ENCODE results near the gene PLCB4.

Gene PLCB4

GRCh38 chr20:9476174-9476573, 407.3 kb downstream of the PLCB4 start:
- no peak for DNase-seq
- in situ Hi-C loops (cut with HindIII; ENCODE audit: low pct_ligation_motif_present, low sequenced_read_pairs): no loop called here
- H3K36me3 ChIP-seq (replicated peaks): no peaks in the 10 kb centered on the region

GRCh38 chr20:9476637-9477036, 407.8 kb downstream of the PLCB4 start:
- TF ChIP-seq CTCF (IDR thresholded peaks at IDR 0.05; ENCODE audit: low read depth, low read length, missing control alignments): no peak
- Histone ChIP-seq H3K27me3 (replicated peaks) (no peaks in the 10 kb centered on the region), H3K36me3 (replicated peaks) (no peaks in the 10 kb centered on the region), H3K4me3 (ENCODE audit: low read depth, low read length) (no peak overlapping the region), H3K27ac (no peak overlapping the region)
- in situ Hi-C loops (cut with HindIII; ENCODE audit: low pct_ligation_motif_present, low sequenced_read_pairs): no loop called here
- DNase-seq: no peak

More at GRCh38 chr20:9476174-9476573, 407.3 kb downstream of the PLCB4 start:
- Histone ChIP-seq H3K4me3 (ENCODE audit: low read depth, low read length) (no peak overlapping the region), H3K27ac (no peak overlapping the region), H3K27me3 (replicated peaks) (no peaks in the 10 kb centered on the region)
- no peak for TF ChIP-seq CTCF (IDR thresholded peaks at IDR 0.05; ENCODE audit: low read depth, low read length, missing control alignments)

- H3K27me3 ChIP-seq (replicated peaks): no peaks in the 10 kb centered on the region
- no peak overlapping the region for H3K27ac ChIP-seq
- DNase-seq: no peak
- no peak for TF ChIP-seq CTCF (IDR thresholded peaks at IDR 0.05; ENCODE audit: low read depth, low read length, missing control alignments)
- no peaks in the 10 kb centered on the region for H3K36me3 ChIP-seq (replicated peaks)
- H3K4me3 ChIP-seq (ENCODE audit: low read depth, low read length): no peak overlapping the region
- in situ Hi-C loops (cut with HindIII; ENCODE audit: low pct_ligation_motif_present, low sequenced_read_pairs): no loop called here
These were observed 409.9 kb downstream of the PLCB4 start for GRCh38 chr20:9478771-9479170.

- Histone ChIP-seq H3K27ac (no peak overlapping the region), H3K4me3 (ENCODE audit: low read depth, low read length) (no peak overlapping the region), H3K36me3 (replicated peaks) (no peaks in the 10 kb centered on the region), H3K27me3 (replicated peaks) (no peaks in the 10 kb centered on the region)
- DNase-seq: no peak
- in situ Hi-C loops (cut with HindIII; ENCODE audit: low pct_ligation_motif_present, low sequenced_read_pairs): no loop called here
- no peak for TF ChIP-seq CTCF (IDR thresholded peaks at IDR 0.05; ENCODE audit: low read depth, low read length, missing control alignments)
These were observed 411.2 kb downstream of the PLCB4 start for GRCh38 chr20:9480066-9480465.

GRCh38 chr20:9482180-9482579, 413.3 kb downstream of the PLCB4 start:
- Histone ChIP-seq H3K4me3 (ENCODE audit: low read depth, low read length) (no peak overlapping the region), H3K36me3 (replicated peaks) (no peaks in the 10 kb centered on the region), H3K27ac (no peak overlapping the region), H3K27me3 (replicated peaks) (no peaks in the 10 kb centered on the region)
- DNase-seq: no peak
- TF ChIP-seq CTCF (IDR thresholded peaks at IDR 0.05; ENCODE audit: low read depth, low read length, missing control alignments): no peak
- in situ Hi-C loops (cut with HindIII; ENCODE audit: low pct_ligation_motif_present, low sequenced_read_pairs): no loop called here

- no peak for DNase-seq
- in situ Hi-C loops (cut with HindIII; ENCODE audit: low pct_ligation_motif_present, low sequenced_read_pairs): no loop called here
These were observed 414.2 kb downstream of the PLCB4 start for GRCh38 chr20:9483131-9483530.

More at GRCh38 chr20:9483131-9483530, 414.2 kb downstream of the PLCB4 start:
- TF ChIP-seq CTCF (IDR thresholded peaks at IDR 0.05; ENCODE audit: low read depth, low read length, missing control alignments): no peak
- no peaks in the 10 kb centered on the region for H3K27me3 ChIP-seq (replicated peaks)
- H3K27ac ChIP-seq: no peak overlapping the region
- no peak overlapping the region for H3K4me3 ChIP-seq (ENCODE audit: low read depth, low read length)
- H3K36me3 ChIP-seq (replicated peaks): no peaks in the 10 kb centered on the region
